Ovary (tissue), 3 donors: Measurements from ENCODE around the gene CADPS.

Experiments
- EP300 ChIP-seq: sonication (generic); formaldehyde crosslinking; IDR thresholded peaks from one replicate; pipeline ENCODE4 v1.6.1; 2017; ENCODE audit warnings: antibody characterized with exemption
- TF ChIP-seq, protein P1 (sequence below), 3 donors: fragments of 450-650 bp in 2 of 3; fragments of 200-600 bp in 1 of 3; IDR thresholded peaks; one replicate each; pipeline versions ENCODE4 v1.5.1 to v1.8.0; 2016 to 2022; ENCODE audit warnings: antibody characterized with exemption in 3 of 3, mild to moderate bottlenecking in 1 of 3
- donor health status: DM: no; HTN: no; CAD: no.

DNA sequence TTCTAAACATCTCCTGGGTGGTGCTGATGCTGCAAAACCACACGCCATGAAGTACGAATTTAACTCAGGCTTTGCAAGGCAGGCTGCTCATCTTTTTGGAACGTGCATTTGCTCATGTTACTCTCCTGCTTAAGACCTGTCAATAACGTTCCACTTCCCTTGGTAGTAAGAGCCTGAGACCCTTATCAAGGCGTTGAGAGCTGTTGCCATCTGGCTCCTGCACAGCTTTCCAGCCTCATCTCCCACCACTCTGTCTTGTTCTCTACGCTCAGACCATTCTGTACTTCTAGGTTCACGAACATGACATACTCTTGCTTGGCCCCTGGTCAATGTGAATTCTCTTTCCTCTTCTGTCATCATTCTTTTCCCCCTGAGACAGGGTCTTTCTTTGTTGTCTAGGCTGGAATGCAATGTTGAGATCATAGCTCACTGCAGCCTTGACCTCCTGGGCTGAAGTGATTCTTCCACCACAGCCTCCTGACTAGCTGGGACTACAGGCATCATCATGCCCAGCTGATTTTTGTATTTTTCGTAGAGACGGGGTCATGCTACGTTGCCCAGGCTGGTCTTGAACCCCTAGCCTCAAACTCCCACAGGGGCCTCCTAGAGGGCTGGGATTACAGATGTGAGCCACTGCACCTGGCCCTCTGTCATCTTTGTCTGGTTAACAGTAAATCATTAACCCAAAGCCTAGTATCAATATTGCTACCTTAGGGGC is 202.8 kb downstream of the CADPS start:
- TF ChIP-seq, protein P1, sequence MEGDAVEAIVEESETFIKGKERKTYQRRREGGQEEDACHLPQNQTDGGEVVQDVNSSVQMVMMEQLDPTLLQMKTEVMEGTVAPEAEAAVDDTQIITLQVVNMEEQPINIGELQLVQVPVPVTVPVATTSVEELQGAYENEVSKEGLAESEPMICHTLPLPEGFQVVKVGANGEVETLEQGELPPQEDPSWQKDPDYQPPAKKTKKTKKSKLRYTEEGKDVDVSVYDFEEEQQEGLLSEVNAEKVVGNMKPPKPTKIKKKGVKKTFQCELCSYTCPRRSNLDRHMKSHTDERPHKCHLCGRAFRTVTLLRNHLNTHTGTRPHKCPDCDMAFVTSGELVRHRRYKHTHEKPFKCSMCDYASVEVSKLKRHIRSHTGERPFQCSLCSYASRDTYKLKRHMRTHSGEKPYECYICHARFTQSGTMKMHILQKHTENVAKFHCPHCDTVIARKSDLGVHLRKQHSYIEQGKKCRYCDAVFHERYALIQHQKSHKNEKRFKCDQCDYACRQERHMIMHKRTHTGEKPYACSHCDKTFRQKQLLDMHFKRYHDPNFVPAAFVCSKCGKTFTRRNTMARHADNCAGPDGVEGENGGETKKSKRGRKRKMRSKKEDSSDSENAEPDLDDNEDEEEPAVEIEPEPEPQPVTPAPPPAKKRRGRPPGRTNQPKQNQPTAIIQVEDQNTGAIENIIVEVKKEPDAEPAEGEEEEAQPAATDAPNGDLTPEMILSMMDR (IDR thresholded peaks at IDR 0.05), result no peak
- no peak for TF ChIP-seq EP300
